Liver (tissue), 9 donors: ENCODE data around the gene PODN. TPM values are rescaled to one million over a fixed set of nuclear protein-coding genes. Genes with fewer than 3 reads are reported as not detected.

Source experiments
- DNase-seq: peaks from one replicate; pipeline ENCODE4 v3.0.0-alpha.2; 2017; ENCODE audit warnings: low spot score
- H3K27ac ChIP-seq, 2 donors: one replicate each; pipeline ENCODE4 v1.7.0; 2013; ENCODE audit warnings: inconsistent platforms in 2 of 2, low read length in 2 of 2, control low read depth in 1 of 2, low read depth in 1 of 2, mild to moderate bottlenecking in 1 of 2
- H3K27me3 ChIP-seq, 4 donors: one replicate each; pipeline versions ENCODE4 v1.6.1 to v1.7.0; 2013; ENCODE audit warnings: low read length in 3 of 4, inconsistent platforms in 1 of 4, mild to moderate bottlenecking in 1 of 4, moderate library complexity in 1 of 4; ENCODE audit not compliant: control insufficient read depth in 4 of 4, insufficient read depth in 4 of 4
- H3K36me3 ChIP-seq, 4 donors: one replicate each; pipeline versions ENCODE4 v1.6.1 to v1.7.0; 2013; ENCODE audit warnings: low read length in 3 of 4, mild to moderate bottlenecking in 3 of 4, low read depth in 1 of 4, moderate library complexity in 1 of 4; ENCODE audit not compliant: control insufficient read depth in 4 of 4, insufficient read depth in 3 of 4
- H3K4me1 ChIP-seq, 4 donors: one replicate each; pipeline versions ENCODE4 v1.6.1 to v1.7.0; 2013; ENCODE audit warnings: low read length in 3 of 4, mild to moderate bottlenecking in 3 of 4, moderate library complexity in 1 of 4; ENCODE audit not compliant: control insufficient read depth in 4 of 4, insufficient read depth in 4 of 4
- H3K4me3 ChIP-seq, 3 donors: one replicate each; pipeline versions ENCODE4 v1.6.1 to v1.7.0; 2013; ENCODE audit warnings: low read length in 3 of 3, control low read depth in 1 of 3, low read depth in 1 of 3, mild to moderate bottlenecking in 1 of 3
- H3K9ac ChIP-seq, 2 donors: one replicate each; pipeline ENCODE4 v1.7.0; 2013; ENCODE audit warnings: low read length in 2 of 2, mild to moderate bottlenecking in 2 of 2, moderate library complexity in 2 of 2, control low read depth in 1 of 2, low read depth in 1 of 2
- H3K9me3 ChIP-seq, 4 donors: one replicate each; pipeline versions ENCODE4 v1.6.1 to v1.7.0; 2013; ENCODE audit warnings: low read length in 3 of 4; ENCODE audit not compliant: control insufficient read depth in 4 of 4
- EGR1 ChIP-seq, 2 donors: IDR thresholded peaks; 2 replicates each; pipeline ENCODE4 v1.6.1; 2016 to 2018; ENCODE audit warnings: antibody characterized with exemption in 2 of 2, low read depth in 2 of 2
- FOXA2 ChIP-seq: IDR thresholded peaks from 2 replicates; pipeline ENCODE4 v1.6.1; 2016; ENCODE audit warnings: antibody characterized with exemption
- HNF4A ChIP-seq, 2 donors: conservative IDR thresholded peaks; 2 replicates each; pipeline ENCODE4 v1.6.1; 2016; ENCODE audit warnings: antibody characterized with exemption in 2 of 2, mild to moderate bottlenecking in 2 of 2
- HNF4G ChIP-seq: IDR thresholded peaks from 2 replicates; pipeline ENCODE4 v1.6.1; 2016; ENCODE audit warnings: antibody characterized with exemption
- JUND ChIP-seq, 2 donors: IDR thresholded peaks; 2 replicates each; pipeline ENCODE4 v1.6.1; 2016; ENCODE audit warnings: antibody characterized with exemption in 2 of 2
- NR2F2 ChIP-seq: IDR thresholded peaks from 2 replicates; pipeline ENCODE4 v1.6.1; 2016; ENCODE audit warnings: antibody characterized with exemption
- RAD21 ChIP-seq, 2 donors: IDR thresholded peaks; 2 replicates each; pipeline ENCODE4 v1.6.1; 2016; ENCODE audit warnings: antibody characterized with exemption in 2 of 2, mild to moderate bottlenecking in 2 of 2
- RXRA ChIP-seq, 2 donors: IDR thresholded peaks; 2 replicates each; pipeline ENCODE4 v1.6.1; 2017 to 2018; ENCODE audit warnings: antibody characterized with exemption in 2 of 2, mild to moderate bottlenecking in 1 of 2
- TAF1 ChIP-seq: conservative IDR thresholded peaks from 2 replicates; pipeline ENCODE4 v1.6.1; 2016; ENCODE audit warnings: antibody characterized with exemption, mild to moderate bottlenecking
- YY1 ChIP-seq: IDR thresholded peaks from 2 replicates; pipeline ENCODE4 v1.6.1; 2016; ENCODE audit warnings: antibody characterized with exemption, mild to moderate bottlenecking
- WGBS: extraction: QIAGEN DNeasy Blood & Tissue Kit; methylation state at CpG from one replicate; pipeline ENCODE4 v1.1.7; 2013; 5-methylcytosine and 5-hydroxymethylcytosine counted together
- polyA plus RNA-seq, 2 donors: library from polyadenylated mRNA; stranded (reverse) in 1 of 2; unstranded in 1 of 2; fragments of 200-250 nt in 1 of 2; fragments of >200 nt in 1 of 2; fragmentation: Nextera tagmentation in 1 of 2; extraction: Ambion mirVana in 1 of 2; gene quantifications; one replicate each; pipeline versions ENCODE4 v1.2.1 to v1.2.3, GENCODE V29; 2013 to 2015
- total RNA-seq, 2 donors: library from RNA; depleted of rRNA; stranded (reverse); fragments of >200 nt; gene quantifications; one replicate each; pipeline ENCODE4 v1.2.3, GENCODE V29; 2014
- TF ChIP-seq, protein P1 (sequence below): IDR thresholded peaks from 2 replicates; pipeline ENCODE4 v1.6.1; 2016; ENCODE audit warnings: antibody characterized with exemption
- TF ChIP-seq, protein P2 (sequence below): IDR thresholded peaks from 2 replicates; pipeline ENCODE4 v1.6.1; 2016; ENCODE audit warnings: antibody characterized with exemption, mild to moderate bottlenecking
- TF ChIP-seq, protein P3 (sequence below): IDR thresholded peaks from 2 replicates; pipeline ENCODE4 v1.6.1; 2016; ENCODE audit warnings: antibody characterized with exemption
- TF ChIP-seq, protein P4 (sequence below): fragments of 150-350 bp; IDR thresholded peaks from 2 replicates; pipeline ENCODE4 v1.5.1; 2017; ENCODE audit warnings: improper control_type of control experiment, low read depth, low read length; ENCODE audit not compliant: missing input control
- TF ChIP-seq, protein P5 (sequence below): IDR thresholded peaks from 2 replicates; pipeline ENCODE4 v1.6.1; 2016; ENCODE audit warnings: antibody characterized with exemption
- donor health status: healthy.
- donor health status: healthy.
- donor health status: healthy.
- donor health status: healthy.
- donor health status: healthy.

The PODN gene
- total and polyA plus RNA-seq, 4 donors = 1.9 to 10.8 (median 6.3) TPM

DNA sequence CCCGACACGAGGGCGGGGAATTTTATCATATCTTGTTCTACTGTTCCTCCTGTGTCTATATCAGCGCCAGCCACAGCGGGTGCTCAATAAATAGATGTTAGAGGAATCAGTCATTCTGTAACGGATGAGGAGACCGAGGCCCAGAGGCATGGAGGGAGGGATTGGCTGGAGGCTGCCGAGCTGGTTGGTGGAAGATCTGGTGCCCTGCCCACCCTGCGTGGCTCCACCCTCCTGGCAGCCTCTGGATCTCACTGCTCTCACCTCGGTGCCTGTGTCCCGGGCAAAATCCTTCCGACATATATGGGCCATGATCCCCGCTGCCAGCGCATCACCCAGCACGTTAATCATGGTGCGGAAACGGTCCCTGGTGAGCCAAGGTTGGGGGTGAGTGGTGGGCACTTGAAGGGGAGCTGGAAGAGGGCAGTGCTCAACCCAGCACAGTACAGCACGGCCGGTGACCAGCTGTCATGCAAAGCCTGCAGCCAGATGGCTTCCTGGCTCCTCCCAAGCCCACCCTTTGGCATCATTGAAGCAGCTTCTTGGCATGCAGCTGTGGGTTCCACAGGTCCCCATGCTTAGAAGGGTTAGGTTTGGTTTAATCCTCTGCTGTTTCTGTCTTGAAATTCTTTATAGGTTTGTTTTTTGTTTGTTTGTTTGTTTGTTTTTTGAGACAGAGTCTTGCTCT, 26.7 kb downstream of the PODN start (continued):
- TF ChIP-seq, protein P1, sequence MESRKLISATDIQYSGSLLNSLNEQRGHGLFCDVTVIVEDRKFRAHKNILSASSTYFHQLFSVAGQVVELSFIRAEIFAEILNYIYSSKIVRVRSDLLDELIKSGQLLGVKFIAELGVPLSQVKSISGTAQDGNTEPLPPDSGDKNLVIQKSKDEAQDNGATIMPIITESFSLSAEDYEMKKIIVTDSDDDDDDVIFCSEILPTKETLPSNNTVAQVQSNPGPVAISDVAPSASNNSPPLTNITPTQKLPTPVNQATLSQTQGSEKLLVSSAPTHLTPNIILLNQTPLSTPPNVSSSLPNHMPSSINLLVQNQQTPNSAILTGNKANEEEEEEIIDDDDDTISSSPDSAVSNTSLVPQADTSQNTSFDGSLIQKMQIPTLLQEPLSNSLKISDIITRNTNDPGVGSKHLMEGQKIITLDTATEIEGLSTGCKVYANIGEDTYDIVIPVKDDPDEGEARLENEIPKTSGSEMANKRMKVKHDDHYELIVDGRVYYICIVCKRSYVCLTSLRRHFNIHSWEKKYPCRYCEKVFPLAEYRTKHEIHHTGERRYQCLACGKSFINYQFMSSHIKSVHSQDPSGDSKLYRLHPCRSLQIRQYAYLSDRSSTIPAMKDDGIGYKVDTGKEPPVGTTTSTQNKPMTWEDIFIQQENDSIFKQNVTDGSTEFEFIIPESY = no peak
- TF ChIP-seq JUND (IDR thresholded peaks at IDR 0.05) = no peak

DNA sequence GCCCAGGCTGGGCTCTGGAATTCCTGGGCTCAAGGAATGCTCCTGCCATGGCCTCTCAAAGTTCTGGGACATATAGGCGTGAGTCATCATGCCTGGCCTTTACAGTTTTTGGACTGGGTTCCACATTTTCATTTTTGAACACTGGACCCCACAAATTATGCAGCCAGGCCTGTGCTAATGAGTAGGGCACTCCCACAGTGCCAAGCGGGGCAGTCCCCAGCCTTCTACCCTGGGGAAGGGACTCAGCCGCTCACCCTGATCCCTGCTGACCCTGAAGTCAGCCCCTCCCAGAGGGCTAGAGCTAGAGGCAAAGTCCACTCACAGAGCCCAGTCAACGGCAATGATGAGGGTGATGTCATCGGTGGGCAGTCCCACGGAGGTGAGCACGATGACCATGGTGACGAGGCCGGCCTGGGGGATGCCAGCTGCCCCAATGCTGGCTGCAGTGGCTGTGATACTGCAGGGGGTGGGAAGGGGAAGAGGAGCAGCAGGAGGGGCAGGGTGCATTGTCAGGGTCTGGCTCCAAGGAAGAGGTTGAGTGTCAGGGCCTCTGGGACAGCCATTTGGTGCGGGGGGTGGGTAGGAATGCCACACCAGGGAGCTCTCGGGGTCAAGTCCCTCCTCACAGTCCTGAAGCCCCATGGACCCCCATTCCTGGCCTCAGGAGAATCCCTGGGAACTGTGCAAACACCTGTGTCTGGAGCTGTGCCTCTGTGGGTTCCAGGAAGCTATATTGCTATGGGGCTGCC, 27.6 kb downstream of the PODN start:
- WGBS = 54% methylated on average over 11 of the region's 11 CpGs
- no peaks in the 10 kb centered on the region for H3K36me3 ChIP-seq
- peaks cover 0 to 21% (median 10%) of the 10 kb centered on the region in 4 donors for H3K4me1 ChIP-seq
- H3K9ac ChIP-seq = no peak overlapping the region
- H3K9me3 ChIP-seq = no peaks in the 10 kb centered on the region
- H3K27me3 ChIP-seq = no peaks in the 10 kb centered on the region
- DNase-seq = peak; percentile 68
- H3K4me3 ChIP-seq = no peak overlapping the region
- H3K27ac ChIP-seq = no peak overlapping the region
- no peak for TF ChIP-seq TAF1
- TF ChIP-seq RXRA (IDR thresholded peaks at IDR 0.05) = peak; percentile 66 to 67
- TF ChIP-seq HNF4A (conservative IDR thresholded peaks at IDR 0.05) = peak; percentile 89 to 91
- no peak for TF ChIP-seq RAD21 (IDR thresholded peaks at IDR 0.05)

DNA sequence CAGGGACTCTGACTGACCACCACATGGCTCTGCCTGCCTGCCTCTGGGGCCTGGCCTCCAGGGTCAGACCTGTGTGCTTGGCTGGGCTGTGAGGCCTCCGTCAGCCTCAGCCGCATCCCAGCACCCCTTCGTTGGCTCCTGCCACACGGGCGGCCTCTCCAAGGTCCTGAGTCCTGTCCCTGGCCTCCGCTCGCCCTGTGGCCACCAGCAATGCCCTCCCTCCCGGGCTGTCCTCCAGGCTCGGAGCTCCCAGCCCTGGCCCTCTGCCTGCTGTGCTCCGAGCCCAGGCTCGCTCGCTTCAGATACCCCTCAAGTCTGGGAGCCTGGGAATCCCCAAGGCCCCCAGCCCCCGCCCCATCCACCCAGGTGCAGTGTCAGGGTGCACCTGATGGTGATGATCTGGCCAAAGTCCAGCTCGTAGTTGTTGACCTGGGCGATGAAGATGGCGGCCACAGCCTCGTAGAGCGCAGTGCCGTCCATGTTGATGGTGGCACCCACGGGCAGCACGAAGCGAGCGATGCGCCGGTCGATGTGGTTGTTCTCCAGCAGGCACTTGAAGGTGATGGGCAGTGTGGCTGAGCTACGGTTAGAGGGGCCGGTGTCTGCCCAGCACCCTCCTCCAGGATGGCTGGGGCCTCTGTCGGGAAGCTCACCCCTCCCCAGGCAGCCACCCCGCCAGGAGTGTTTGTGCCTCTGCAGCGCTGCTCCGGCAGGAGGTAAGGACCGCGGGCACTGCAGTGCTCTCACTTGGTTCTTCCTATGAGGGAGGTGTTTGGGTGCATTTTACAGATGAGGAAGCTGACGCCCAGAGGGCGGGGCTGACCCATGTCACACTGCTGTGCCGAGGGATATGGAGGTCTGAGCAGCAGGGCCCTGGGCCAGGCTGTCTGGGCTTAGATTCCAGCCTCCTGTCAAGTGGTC, 28.5 kb downstream of the PODN start:
- TF ChIP-seq RXRA (IDR thresholded peaks at IDR 0.05) = no peak
- TF ChIP-seq JUND (IDR thresholded peaks at IDR 0.05) = no peak
- TF ChIP-seq, protein P2, sequence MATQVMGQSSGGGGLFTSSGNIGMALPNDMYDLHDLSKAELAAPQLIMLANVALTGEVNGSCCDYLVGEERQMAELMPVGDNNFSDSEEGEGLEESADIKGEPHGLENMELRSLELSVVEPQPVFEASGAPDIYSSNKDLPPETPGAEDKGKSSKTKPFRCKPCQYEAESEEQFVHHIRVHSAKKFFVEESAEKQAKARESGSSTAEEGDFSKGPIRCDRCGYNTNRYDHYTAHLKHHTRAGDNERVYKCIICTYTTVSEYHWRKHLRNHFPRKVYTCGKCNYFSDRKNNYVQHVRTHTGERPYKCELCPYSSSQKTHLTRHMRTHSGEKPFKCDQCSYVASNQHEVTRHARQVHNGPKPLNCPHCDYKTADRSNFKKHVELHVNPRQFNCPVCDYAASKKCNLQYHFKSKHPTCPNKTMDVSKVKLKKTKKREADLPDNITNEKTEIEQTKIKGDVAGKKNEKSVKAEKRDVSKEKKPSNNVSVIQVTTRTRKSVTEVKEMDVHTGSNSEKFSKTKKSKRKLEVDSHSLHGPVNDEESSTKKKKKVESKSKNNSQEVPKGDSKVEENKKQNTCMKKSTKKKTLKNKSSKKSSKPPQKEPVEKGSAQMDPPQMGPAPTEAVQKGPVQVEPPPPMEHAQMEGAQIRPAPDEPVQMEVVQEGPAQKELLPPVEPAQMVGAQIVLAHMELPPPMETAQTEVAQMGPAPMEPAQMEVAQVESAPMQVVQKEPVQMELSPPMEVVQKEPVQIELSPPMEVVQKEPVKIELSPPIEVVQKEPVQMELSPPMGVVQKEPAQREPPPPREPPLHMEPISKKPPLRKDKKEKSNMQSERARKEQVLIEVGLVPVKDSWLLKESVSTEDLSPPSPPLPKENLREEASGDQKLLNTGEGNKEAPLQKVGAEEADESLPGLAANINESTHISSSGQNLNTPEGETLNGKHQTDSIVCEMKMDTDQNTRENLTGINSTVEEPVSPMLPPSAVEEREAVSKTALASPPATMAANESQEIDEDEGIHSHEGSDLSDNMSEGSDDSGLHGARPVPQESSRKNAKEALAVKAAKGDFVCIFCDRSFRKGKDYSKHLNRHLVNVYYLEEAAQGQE = no peak
- TF ChIP-seq HNF4G = no peak
- no peak for TF ChIP-seq NR2F2
- TF ChIP-seq RAD21 (IDR thresholded peaks at IDR 0.05) = no peak
- no peak for TF ChIP-seq EGR1 (IDR thresholded peaks at IDR 0.05; ENCODE audit: low read depth in 2 of 2)
- no peak for TF ChIP-seq YY1
- TF ChIP-seq HNF4A (conservative IDR thresholded peaks at IDR 0.05) = no peak
- TF ChIP-seq, protein P3, sequence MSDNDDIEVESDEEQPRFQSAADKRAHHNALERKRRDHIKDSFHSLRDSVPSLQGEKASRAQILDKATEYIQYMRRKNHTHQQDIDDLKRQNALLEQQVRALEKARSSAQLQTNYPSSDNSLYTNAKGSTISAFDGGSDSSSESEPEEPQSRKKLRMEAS = no peak
- no peak for TF ChIP-seq TAF1
- TF ChIP-seq, protein P4, sequence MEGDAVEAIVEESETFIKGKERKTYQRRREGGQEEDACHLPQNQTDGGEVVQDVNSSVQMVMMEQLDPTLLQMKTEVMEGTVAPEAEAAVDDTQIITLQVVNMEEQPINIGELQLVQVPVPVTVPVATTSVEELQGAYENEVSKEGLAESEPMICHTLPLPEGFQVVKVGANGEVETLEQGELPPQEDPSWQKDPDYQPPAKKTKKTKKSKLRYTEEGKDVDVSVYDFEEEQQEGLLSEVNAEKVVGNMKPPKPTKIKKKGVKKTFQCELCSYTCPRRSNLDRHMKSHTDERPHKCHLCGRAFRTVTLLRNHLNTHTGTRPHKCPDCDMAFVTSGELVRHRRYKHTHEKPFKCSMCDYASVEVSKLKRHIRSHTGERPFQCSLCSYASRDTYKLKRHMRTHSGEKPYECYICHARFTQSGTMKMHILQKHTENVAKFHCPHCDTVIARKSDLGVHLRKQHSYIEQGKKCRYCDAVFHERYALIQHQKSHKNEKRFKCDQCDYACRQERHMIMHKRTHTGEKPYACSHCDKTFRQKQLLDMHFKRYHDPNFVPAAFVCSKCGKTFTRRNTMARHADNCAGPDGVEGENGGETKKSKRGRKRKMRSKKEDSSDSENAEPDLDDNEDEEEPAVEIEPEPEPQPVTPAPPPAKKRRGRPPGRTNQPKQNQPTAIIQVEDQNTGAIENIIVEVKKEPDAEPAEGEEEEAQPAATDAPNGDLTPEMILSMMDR = no peak
- no peak for TF ChIP-seq FOXA2
- TF ChIP-seq, protein P1 = no peak
- TF ChIP-seq, protein P5, sequence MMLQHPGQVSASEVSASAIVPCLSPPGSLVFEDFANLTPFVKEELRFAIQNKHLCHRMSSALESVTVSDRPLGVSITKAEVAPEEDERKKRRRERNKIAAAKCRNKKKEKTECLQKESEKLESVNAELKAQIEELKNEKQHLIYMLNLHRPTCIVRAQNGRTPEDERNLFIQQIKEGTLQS = no peak
- H3K27me3 ChIP-seq = no peaks in the 10 kb centered on the region
- no peak overlapping the region for H3K4me3 ChIP-seq
- H3K9me3 ChIP-seq = no peaks in the 10 kb centered on the region
- H3K27ac ChIP-seq = no peak overlapping the region
- no peak overlapping the region for H3K9ac ChIP-seq
- peaks cover 0 to 21% (median 10%) of the 10 kb centered on the region in 4 donors for H3K4me1 ChIP-seq
- 88% methylated on average over 37 of the region's 37 CpGs for WGBS
- no peaks in the 10 kb centered on the region for H3K36me3 ChIP-seq
- no peak for DNase-seq
